ENCODE results near the gene PLXNB2.
A peak's percentile ranks its signal among the peaks of the same experiment; 100 is the strongest.
"Not testable (repeated sequence)": the region's sequence is repeated elsewhere in the genome, so short reads cannot be mapped to it uniquely, and the experiment has no call there.

The PLXNB2 gene

GRCh38 chr22:50278461-50278860, 29.0 kb downstream of the PLXNB2 start:
- no peak for DNase-seq

- no peak for DNase-seq
These were observed 29.7 kb downstream of the PLXNB2 start for GRCh38 chr22:50277761-50278160.

GRCh38 chr22:50276143-50276542, 31.3 kb downstream of the PLXNB2 start:
- no peak for DNase-seq

GRCh38 chr22:50275181-50276055, 32.0 kb downstream of the PLXNB2 start:
- no peak for DNase-seq

GRCh38 chr22:50274771-50275170, 32.7 kb downstream of the PLXNB2 start:
- DNase-seq = no peak

- DNase-seq = peak; percentile 66 to 72
These were observed 33.1 kb downstream of the PLXNB2 start for GRCh38 chr22:50274311-50274710.

GRCh38 chr22:50273781-50274180, 33.7 kb downstream of the PLXNB2 start:
- not testable (repeated sequence) for DNase-seq

- not testable (repeated sequence) for DNase-seq
These were observed 34.1 kb downstream of the PLXNB2 start for GRCh38 chr22:50273352-50273751.

GRCh38 chr22:50272044-50272802, 35.2 kb downstream of the PLXNB2 start:
- DNase-seq = no peak

GRCh38 chr22:50271519-50271970, 35.9 kb downstream of the PLXNB2 start:
- no peak for DNase-seq

GRCh38 chr22:50270666-50271394, 36.6 kb downstream of the PLXNB2 start:
- DNase-seq = peak; percentile 50 to 70

- peak in 1 of 2 experiments; percentile 42 for DNase-seq
These were observed 37.3 kb downstream of the PLXNB2 start, which contains the start of gene MAPK11 for GRCh38 chr22:50269970-50270665. Gene MAPK11, minus strand, starts transcription at chr22:50270380. Its CDS starts 88 bp downstream, at chr22:50270292.

- DNase-seq = peak in 1 of 2 experiments; percentile 7
These were observed 37.9 kb downstream of the PLXNB2 start for GRCh38 chr22:50269573-50269969.

GRCh38 chr22:50268655-50269113, 38.8 kb downstream of the PLXNB2 start:
- no peak for DNase-seq

- no peak for DNase-seq
These were observed 39.7 kb downstream of the PLXNB2 start for GRCh38 chr22:50267591-50268390.

- no peak for DNase-seq
These were observed 40.5 kb downstream of the PLXNB2 start for GRCh38 chr22:50266994-50267393.

GRCh38 chr22:50264946-50265669, 42.3 kb downstream of the PLXNB2 start:
- DNase-seq = no peak

GRCh38 chr22:50264104-50264745, 43.2 kb downstream of the PLXNB2 start:
- no peak for DNase-seq

- no peak for DNase-seq
These were observed 44.4 kb downstream of the PLXNB2 start for GRCh38 chr22:50262973-50263617.

Measured in Kasumi-1 (cell line).